DND-41 (cell line): ENCODE data around the gene AKAP14.

Experiments
- ATAC-seq: fragments of 200-7000 bp; cut with Tn5 transposase; 3 replicates; pipeline ENCODE4 v1.9.1; 2021; ENCODE audit warnings: low read depth; ENCODE audit not compliant: insufficient read depth
- DNase-seq: peaks from one replicate; pipeline ENCODE4 v3.0.0-alpha.2; 2020
- H2AFZ ChIP-seq: 2 replicates; pipeline ENCODE4 v1.6.0; 2012; ENCODE audit warnings: low read depth, low read length
- H3K27ac ChIP-seq: 2 replicates; pipeline ENCODE4 v1.5.1; 2012; ENCODE audit warnings: low read length, inconsistent platforms
- H3K27me3 ChIP-seq: fragments of 200-600 bp; sonication (generic); 2 replicates; pipeline ENCODE4 v1.6.0; 2012; ENCODE audit warnings: low read length, mild to moderate bottlenecking, inconsistent platforms; ENCODE audit not compliant: insufficient read depth, poor library complexity
- H3K36me3 ChIP-seq: 2 replicates; pipeline ENCODE4 v1.5.1; 2012; ENCODE audit warnings: low read length, inconsistent platforms; ENCODE audit not compliant: insufficient read depth
- H3K4me1 ChIP-seq: 2 replicates; pipeline ENCODE4 v1.5.1; 2012; ENCODE audit warnings: mild to moderate bottlenecking, low read length; ENCODE audit not compliant: insufficient read depth
- H3K4me2 ChIP-seq: 2 replicates; pipeline ENCODE4 v1.6.0; 2012; ENCODE audit warnings: mild to moderate bottlenecking, moderate library complexity, low read length, inconsistent platforms; ENCODE audit not compliant: insufficient read depth
- H3K4me3 ChIP-seq, 2 experiments: fragments of 200-600 bp in 1 of 2; shearing (Covaris generic) in 1 of 2; 2 replicates each; pipeline ENCODE4 v1.5.1; 2012 to 2016; ENCODE audit warnings: inconsistent platforms in 2 of 2, low read length in 2 of 2, mild to moderate bottlenecking in 2 of 2, low read depth in 1 of 2, moderate library complexity in 1 of 2
- H3K79me2 ChIP-seq: 2 replicates; pipeline ENCODE4 v1.6.0; 2012; ENCODE audit warnings: low read length, inconsistent platforms; ENCODE audit not compliant: insufficient read depth
- H3K9ac ChIP-seq: 2 replicates; pipeline ENCODE4 v1.6.0; 2012; ENCODE audit warnings: low read depth, mild to moderate bottlenecking, inconsistent platforms, low read length, moderate library complexity
- H3K9me3 ChIP-seq: 2 replicates; pipeline ENCODE4 v1.5.1; 2012; ENCODE audit warnings: low read length, moderate library complexity, mild to moderate bottlenecking, inconsistent platforms; ENCODE audit not compliant: insufficient read depth, severe bottlenecking
- H4K20me1 ChIP-seq: 2 replicates; pipeline ENCODE4 v1.6.0; 2012; ENCODE audit warnings: low read length; ENCODE audit not compliant: insufficient read depth
- CTCF ChIP-seq: IDR thresholded peaks from 2 replicates; pipeline ENCODE4 v1.5.1; 2012; ENCODE audit warnings: borderline replicate concordance, low read length, moderate library complexity, mild to moderate bottlenecking; ENCODE audit not compliant: poor library complexity, severe bottlenecking; ENCODE audit errors: extremely low read depth
- EZH2 ChIP-seq: IDR thresholded peaks from 3 replicates; pipeline ENCODE4 v1.6.1; 2012; ENCODE audit warnings: borderline replicate concordance, low read depth, mild to moderate bottlenecking, moderate library complexity, low read length, inconsistent platforms; ENCODE audit not compliant: severe bottlenecking

AKAP14 gene

GRCh38 chrX:119899125-119899524, 3.4 kb downstream of the AKAP14 start:
- H3K4me2 ChIP-seq = no peak overlapping the region
- no peak for ATAC-seq
- H2AFZ ChIP-seq = no peak overlapping the region

GRCh38 chrX:119900976-119901375, 5.3 kb downstream of the AKAP14 start:
- Histone ChIP-seq H4K20me1 (no peaks in the 10 kb centered on the region), H3K9ac (no peak overlapping the region), H3K4me1 (no peaks in the 10 kb centered on the region), H3K27ac (no peak overlapping the region), H3K4me3 (no peak overlapping the region), H3K9me3 (no peaks in the 10 kb centered on the region), H3K27me3 (no peaks in the 10 kb centered on the region), H3K4me2 (no peak overlapping the region), H2AFZ (no peak overlapping the region), H3K36me3 (no peaks in the 10 kb centered on the region), H3K79me2 (no peaks in the 10 kb centered on the region)
- DNase-seq = no peak
- ATAC-seq = no peak
- TF ChIP-seq CTCF = no peak
- no peak for TF ChIP-seq EZH2

More at GRCh38 chrX:119899125-119899524, 3.4 kb downstream of the AKAP14 start:
- Histone ChIP-seq H4K20me1 (no peaks in the 10 kb centered on the region), H3K9me3 (no peaks in the 10 kb centered on the region), H3K4me1 (no peaks in the 10 kb centered on the region), H3K27me3 (no peaks in the 10 kb centered on the region), H3K27ac (no peak overlapping the region), H3K9ac (no peak overlapping the region), H3K36me3 (no peaks in the 10 kb centered on the region), H3K79me2 (no peaks in the 10 kb centered on the region), H3K4me3 (no peak overlapping the region)
- DNase-seq = no peak
- no peak for TF ChIP-seq CTCF
- no peak for TF ChIP-seq EZH2

- no peaks in the 10 kb centered on the region for H4K20me1 ChIP-seq
- no peaks in the 10 kb centered on the region for H3K9me3 ChIP-seq
Observed at GRCh38 chrX:119916310-119916709, 20.6 kb downstream of the AKAP14 start.

More at GRCh38 chrX:119916310-119916709, 20.6 kb downstream of the AKAP14 start:
- no peak overlapping the region for H3K9ac ChIP-seq
- no peak overlapping the region for H3K4me2 ChIP-seq
- no peaks in the 10 kb centered on the region for H3K27me3 ChIP-seq
- no peak overlapping the region for H3K4me3 ChIP-seq
- TF ChIP-seq CTCF (no peak), EZH2 (no peak)
- no peaks in the 10 kb centered on the region for H3K36me3 ChIP-seq
- no peak for ATAC-seq
- H3K27ac ChIP-seq = no peak overlapping the region
- H2AFZ ChIP-seq = no peak overlapping the region
- no peaks in the 10 kb centered on the region for H3K4me1 ChIP-seq
- H3K79me2 ChIP-seq = no peaks in the 10 kb centered on the region
- no peak for DNase-seq
